Inflammatory macrophage treated with lipopolysaccharide for 4 hours (primary cell): ENCODE results near the gene MUC15.
"Not testable (repeated sequence)": the region's sequence is repeated elsewhere in the genome, so short reads cannot be mapped to it uniquely, and the experiment has no call there.

Experiments used
- DNase-seq: peaks from one replicate; pipeline ENCODE4 v3.0.0-alpha.2; 2020

MUC15 gene

DNA sequence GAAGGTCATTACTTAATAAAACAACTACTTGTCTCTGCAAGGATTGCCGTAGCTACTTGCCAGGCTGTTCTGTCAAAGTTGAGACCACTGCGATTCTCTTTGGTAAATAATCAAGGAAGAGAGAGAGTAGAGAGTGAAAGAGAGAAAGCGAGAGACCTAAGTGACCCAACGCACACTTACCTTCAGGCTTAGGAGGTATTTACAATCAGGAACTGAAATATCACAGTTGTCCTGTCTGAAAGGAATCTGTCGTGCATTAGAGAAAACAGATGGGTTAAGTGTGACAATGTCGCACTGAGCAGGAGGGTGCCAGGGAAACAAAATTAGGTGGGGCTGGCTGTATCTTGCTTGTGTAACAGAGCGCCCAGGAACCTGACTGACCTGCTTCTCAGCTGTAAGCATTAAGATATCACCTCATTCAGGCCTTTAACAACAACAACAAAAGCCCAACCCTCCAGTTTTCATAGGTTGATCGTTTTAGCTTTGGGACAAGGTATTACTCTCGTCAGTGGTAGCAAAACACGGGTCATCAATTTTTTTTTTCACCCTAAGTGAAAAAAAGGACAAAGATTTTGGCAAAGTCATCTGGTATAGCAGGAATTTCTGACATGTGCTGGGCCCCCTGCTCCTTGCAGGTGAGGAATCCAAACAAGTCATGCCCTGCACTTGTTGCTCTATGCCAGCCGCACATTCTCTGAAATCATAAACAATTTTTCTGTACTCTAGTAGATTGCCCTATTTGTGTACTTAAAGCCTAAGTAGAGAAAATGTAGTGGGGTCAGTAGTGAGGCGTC, at the start of gene MUC15:
Gene MUC15, minus strand, starts transcription at position 403 of the 794 bp plus-strand sequence. CDS start 5,169 bp downstream, outside the sequence.
- DNase-seq, result no peak

- DNase-seq, result no peak
Observed at GRCh38 chr11:26621132-26621531, 49.1 kb upstream of the MUC15 start.

DNA sequence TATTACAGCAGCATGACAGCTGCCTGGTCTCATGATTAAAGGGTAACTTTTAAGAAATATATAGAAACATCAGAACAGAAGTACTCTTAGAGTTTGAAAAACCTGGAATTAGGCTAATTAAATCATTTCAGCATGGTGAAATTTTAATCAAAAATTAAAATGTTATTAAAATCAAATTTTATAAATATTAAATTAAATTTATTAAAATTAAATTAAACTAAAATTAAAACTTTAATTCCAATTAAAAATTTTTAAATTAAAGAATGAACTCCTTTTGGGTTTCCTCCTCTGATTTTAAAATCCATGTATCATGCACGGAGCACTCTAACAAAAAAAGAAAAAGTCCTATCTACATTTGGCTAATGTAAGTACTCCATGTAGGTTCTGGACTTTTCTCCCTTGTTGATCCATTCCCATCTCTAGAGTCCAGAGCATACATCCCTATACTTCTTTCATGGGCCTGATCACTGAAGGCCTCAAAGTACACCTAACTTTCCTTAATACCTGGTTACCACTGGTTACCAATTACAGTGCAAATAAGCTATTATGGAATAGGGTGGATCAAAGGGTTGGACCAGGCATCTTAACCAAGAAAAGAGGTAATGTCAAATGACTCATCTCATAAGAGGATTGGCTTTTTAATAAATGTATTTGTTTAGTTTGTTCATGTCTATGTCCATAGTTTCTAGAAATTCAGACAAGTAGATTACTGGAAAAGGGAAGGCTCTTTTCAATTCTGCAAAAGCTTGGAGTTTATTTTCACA, 48.4 kb upstream of the MUC15 start:
- no peak for DNase-seq

DNA sequence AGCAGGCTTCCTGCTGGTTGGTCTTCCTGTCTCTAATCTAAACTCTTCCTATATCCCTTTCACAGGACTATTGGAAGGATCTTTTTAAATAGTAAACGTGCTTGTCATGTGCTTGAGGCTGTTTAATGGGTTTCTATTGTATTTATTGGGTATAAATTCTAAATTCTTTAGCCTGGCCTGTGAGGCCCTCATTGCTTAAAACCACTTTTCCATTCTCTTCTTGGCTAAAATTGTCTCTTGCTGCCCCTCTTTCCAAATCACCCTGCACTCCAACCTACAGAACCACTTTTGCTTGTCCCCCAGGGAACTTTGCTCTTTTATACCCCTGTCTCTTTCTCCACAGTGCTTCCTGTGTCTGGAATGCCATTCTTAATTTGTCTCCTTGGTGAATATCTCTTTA, 46.4 kb upstream of the MUC15 start:
- no peak for DNase-seq

- no peak for DNase-seq
Observed at GRCh38 chr11:26613759-26614158, 41.7 kb upstream of the MUC15 start.

- DNase-seq, result no peak
Observed at GRCh38 chr11:26608507-26609146, 36.6 kb upstream of the MUC15 start.

- no peak for DNase-seq
Observed at GRCh38 chr11:26607725-26608506, 35.9 kb upstream of the MUC15 start.

GRCh38 chr11:26599876-26600434, 27.9 kb upstream of the MUC15 start:
- no peak for DNase-seq

- no peak for DNase-seq
Observed at GRCh38 chr11:26599425-26599824, 27.4 kb upstream of the MUC15 start.

DNA sequence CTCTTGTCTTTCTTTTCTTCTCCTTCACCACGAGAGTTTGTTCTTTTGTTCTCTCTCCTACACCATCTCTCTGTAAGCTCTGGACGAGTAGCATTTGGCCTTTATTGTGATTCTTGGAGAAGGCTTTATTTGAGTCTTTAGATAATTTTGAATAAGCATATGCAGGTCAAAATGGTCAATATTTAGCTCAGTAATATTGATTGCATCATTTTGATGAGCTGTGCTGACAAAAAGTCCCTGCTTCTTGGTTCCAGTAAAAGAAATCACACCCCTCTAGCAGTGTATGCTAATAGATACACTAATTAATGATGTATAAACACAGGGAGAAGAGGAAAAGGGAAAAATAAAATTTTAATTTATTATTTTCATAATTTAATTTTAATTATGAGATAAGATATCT, 25.8 kb upstream of the MUC15 start:
- DNase-seq, result no peak

DNA sequence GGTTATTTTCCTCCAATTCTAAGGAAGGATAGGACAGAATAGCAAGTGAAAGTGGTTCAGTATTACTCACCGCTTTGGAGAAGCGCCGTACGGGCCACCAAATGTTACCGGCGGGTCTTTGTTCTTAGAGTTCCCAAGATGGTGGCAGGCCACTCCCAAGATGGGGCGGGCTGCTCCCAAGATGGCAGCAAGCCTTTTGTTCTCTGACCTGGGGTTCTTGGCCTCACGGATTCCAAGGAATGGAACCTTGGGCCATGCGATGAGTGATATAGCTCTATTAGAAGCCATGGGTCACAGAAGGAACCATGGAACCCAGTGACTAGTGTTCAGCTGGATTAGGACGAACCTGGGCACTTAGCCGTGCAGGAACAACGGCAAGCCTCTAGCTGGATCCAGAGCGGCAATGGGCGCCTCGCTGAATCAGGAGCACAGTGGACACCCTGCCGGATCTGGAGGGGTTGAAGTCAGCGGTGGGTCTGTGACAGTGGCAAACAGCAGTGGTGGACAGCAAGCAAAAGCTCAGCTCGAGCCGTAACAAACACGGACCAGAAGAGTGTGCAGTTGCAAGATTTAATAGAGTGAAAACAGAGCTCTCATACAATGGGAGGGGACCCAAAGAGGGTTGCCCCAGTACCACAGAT, 25.1 kb upstream of the MUC15 start:
- DNase-seq, result not testable (repeated sequence)

- not testable (repeated sequence) for DNase-seq
Observed at GRCh38 chr11:26595207-26595865, 23.3 kb upstream of the MUC15 start.

GRCh38 chr11:26593691-26594090, 21.6 kb upstream of the MUC15 start:
- DNase-seq, result no peak

GRCh38 chr11:26587073-26587472, 15.0 kb upstream of the MUC15 start:
- no peak for DNase-seq

DNA sequence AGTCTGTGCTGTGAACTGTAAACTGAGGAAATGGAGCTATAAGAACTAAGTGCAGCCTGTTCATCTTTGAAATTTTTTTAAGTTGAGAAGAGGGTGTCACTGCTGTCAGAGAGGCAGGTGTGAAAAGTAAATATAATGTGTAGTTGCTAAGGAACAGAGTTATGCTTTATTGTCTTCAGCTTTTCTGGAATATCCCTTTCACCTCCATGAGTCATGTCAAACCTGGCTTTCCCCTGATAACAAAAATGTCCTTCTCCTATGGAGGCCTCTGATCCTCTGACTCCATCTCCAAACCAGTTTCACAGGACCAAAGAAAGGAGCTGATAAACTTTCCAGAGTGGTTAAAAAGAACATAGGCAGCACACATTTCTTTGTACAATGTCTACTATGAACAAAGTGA, 12.8 kb upstream of the MUC15 start:
- no peak for DNase-seq

DNA sequence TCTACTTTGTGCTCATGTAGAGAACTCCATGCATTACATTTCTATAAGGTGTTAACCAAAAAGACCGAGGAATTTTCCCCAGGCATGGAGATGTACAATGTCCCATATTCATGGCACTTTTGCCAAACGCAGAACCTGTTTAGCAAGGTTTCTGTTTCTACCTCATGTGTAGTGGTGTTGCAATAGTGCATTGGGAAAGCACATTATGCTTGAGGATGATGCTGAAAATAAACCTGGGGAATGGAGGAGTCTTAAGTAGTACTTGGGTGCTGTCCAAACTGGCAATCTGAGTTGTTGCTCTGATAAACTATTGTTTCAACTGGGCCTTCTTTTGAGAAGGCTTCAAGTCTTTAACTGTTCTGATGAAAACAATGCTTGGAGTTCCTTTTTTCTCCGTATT, 11.5 kb upstream of the MUC15 start:
- no peak for DNase-seq

DNA sequence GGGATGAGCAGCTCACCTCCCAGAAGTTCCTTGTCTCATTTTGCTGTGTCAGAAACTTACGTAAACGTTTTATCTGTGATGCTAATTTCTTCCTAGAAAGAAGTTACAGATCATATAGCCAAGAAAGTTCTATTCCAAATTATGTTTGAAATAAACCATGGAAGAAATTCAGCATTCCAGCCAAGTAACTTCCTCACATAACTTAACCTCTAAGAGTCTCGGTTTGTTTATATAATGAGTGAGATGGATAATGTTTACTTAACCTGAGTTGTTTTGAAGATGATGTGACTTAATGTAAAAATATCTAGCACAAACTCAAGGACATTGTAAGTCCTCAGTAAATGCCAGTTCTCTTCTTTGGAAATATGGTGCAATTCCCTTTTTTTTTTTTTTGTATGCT, 8.9 kb upstream of the MUC15 start:
- no peak for DNase-seq

DNA sequence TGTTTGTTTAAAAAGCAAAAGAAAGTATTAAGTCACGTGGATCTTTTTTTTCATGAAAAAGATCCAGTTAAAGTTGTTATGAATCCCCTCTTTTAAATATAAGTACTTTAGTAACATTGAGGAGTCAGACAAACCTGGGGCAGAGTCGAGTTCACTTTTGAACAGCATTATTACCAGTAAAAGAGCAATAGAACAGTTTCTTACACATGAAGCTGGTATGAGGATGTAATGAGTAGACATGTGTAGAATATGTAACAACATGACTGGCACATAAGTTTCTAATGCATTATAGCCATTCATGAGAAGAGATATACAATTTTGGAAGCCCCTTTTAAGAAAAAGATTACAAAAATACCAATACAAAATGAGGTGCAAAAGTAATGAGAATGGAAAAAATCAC, 7.6 kb upstream of the MUC15 start:
- no peak for DNase-seq

DNA sequence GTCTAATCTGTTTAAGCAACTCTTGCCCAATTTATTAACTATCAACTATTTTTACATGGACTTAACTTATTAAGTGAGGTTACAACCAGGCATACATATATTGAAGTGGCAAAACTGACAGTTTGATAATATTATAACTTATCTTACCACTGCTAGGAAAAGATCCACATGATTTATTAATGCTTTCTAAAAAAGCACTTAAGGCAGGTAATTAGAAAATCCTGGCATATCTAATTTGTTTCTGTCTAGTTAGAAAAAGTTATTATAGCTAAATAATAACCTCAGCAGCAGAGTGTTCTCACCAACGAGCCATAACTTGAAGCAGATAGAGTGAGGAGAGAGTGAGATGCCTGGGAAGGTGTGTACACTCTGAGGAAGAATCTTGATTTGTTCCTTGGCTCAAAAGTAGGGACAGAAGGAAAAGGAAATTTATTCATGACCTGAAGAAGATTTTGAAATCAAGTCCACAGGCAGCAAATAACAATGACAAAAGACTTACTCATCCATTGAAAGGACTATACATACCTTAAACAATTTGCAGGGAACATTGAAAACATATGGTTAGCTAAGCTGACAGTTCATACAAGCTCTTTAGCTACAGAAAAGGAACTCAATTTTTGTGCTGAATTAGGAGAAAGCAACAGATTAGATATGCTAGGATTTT, 7.1 kb upstream of the MUC15 start:
- no peak for DNase-seq

DNA sequence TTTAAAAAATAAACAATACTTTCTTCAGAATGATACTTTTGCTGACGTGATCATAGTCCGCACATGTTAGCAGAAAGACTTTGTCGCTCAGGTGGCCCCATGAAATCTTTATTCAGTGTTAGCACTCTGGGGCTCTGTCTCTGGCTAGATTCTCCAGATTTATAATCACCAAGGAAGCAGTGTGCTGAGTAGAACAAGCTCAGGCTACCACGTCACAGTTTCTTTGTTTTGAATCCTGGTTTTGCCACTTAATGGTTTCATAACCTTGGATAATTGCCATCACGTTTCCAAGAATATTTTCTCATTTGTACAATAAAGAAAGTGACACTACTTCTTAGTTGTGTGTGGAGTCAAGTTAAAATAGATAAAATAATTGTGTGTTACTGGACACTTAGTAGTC, 3.9 kb upstream of the MUC15 start:
- DNase-seq, result no peak

GRCh38 chr11:26573896-26574295, 1.8 kb upstream of the MUC15 start:
- DNase-seq, result no peak
